GM23338 (cell line): Measurements from ENCODE around the gene HDAC8. TPM values are rescaled to one million over a fixed set of nuclear protein-coding genes. Genes with fewer than 3 reads are reported as not detected.

Experiments used
- ATAC-seq: fragments of 200-7000 bp; cut with Tn5 transposase; 3 replicates; pipeline ENCODE4 v1.9.1; 2020
- DNase-seq: peaks from one replicate; pipeline ENCODE4 v3.0.0-alpha.2; 2015; ENCODE audit warnings: low spot score
- H2AFZ ChIP-seq: fragments of 200-600 bp; sonication (generic); 2 replicates; pipeline ENCODE4 v1.8.0; 2016; ENCODE audit warnings: antibody characterized with exemption, mild to moderate bottlenecking, moderate library complexity
- H3F3A ChIP-seq: fragments of 200-600 bp; sonication (generic); replicated peaks from 2 replicates; pipeline ENCODE4 v1.8.0; 2017; ENCODE audit warnings: antibody characterized with exemption, mixed run types, low read depth
- H3K27ac ChIP-seq: fragments of 200-600 bp; sonication (generic); 2 replicates; pipeline ENCODE4 v1.6.1; 2016; ENCODE audit warnings: low read depth
- H3K27me3 ChIP-seq: fragments of 200-600 bp; sonication (generic); 2 replicates; pipeline ENCODE4 v1.8.0; 2016; ENCODE audit warnings: mild to moderate bottlenecking, mixed run types, moderate library complexity; ENCODE audit not compliant: insufficient read depth
- H3K36me3 ChIP-seq: fragments of 200-600 bp; sonication (generic); 2 replicates; pipeline ENCODE4 v1.8.0; 2016; ENCODE audit warnings: mild to moderate bottlenecking; ENCODE audit not compliant: insufficient read depth
- H3K4me1 ChIP-seq: fragments of 200-600 bp; sonication (generic); 2 replicates; pipeline ENCODE4 v1.8.0; 2016; ENCODE audit warnings: mild to moderate bottlenecking, moderate library complexity; ENCODE audit not compliant: insufficient read depth
- H3K4me2 ChIP-seq: fragments of 200-600 bp; sonication (generic); 2 replicates; pipeline ENCODE4 v1.7.1; 2017; ENCODE audit warnings: mixed run types
- H3K4me3 ChIP-seq: fragments of 200-600 bp; sonication (generic); 2 replicates; pipeline ENCODE4 v1.6.1; 2016; ENCODE audit warnings: mixed run types
- H3K79me2 ChIP-seq: fragments of 200-600 bp; sonication (generic); replicated peaks from 2 replicates; pipeline ENCODE4 v1.8.0; 2017; ENCODE audit warnings: mild to moderate bottlenecking; ENCODE audit not compliant: insufficient read depth
- H3K9me2 ChIP-seq: fragments of 200-600 bp; sonication (generic); 2 replicates; pipeline ENCODE4 v1.8.0; 2017; ENCODE audit not compliant: insufficient read depth
- H4K20me1 ChIP-seq: fragments of 200-600 bp; sonication (generic); replicated peaks from 2 replicates; pipeline ENCODE4 v1.8.0; 2017; ENCODE audit warnings: mild to moderate bottlenecking; ENCODE audit not compliant: insufficient read depth
- H3K27ac Mint-ChIP-seq: 2 replicates; pipeline ENCODE4 v1.8.0; 2020; ENCODE audit warnings: inconsistent platforms, mild to moderate bottlenecking, moderate library complexity, mixed read lengths
- H3K27me3 Mint-ChIP-seq: 3 replicates; pipeline ENCODE4 v1.8.0; 2022; ENCODE audit warnings: low read depth, mild to moderate bottlenecking, moderate library complexity, mixed read lengths, inconsistent platforms; ENCODE audit not compliant: insufficient read depth, poor library complexity
- H3K36me3 Mint-ChIP-seq: 3 replicates; pipeline ENCODE4 v1.8.0; 2021; ENCODE audit warnings: low read depth, mild to moderate bottlenecking, inconsistent platforms, moderate library complexity, mixed read lengths
- H3K4me1 Mint-ChIP-seq: 3 replicates; pipeline ENCODE4 v1.8.0; 2020; ENCODE audit warnings: mild to moderate bottlenecking, inconsistent platforms, mixed read lengths
- H3K4me3 Mint-ChIP-seq: 3 replicates; pipeline ENCODE4 v1.8.0; 2021; ENCODE audit warnings: moderate library complexity, mild to moderate bottlenecking, inconsistent platforms, mixed read lengths
- H3K9me3 Mint-ChIP-seq: 3 replicates; pipeline ENCODE4 v1.8.0; 2020; ENCODE audit warnings: moderate library complexity, mild to moderate bottlenecking, inconsistent platforms, mixed read lengths
- EZH2 ChIP-seq: fragments of 200-600 bp; sonication (generic); IDR thresholded peaks from one replicate; pipeline ENCODE4 v1.8.0; 2017; ENCODE audit warnings: antibody characterized with exemption, mild to moderate bottlenecking, low read depth; ENCODE audit not compliant: unreplicated experiment
- EZH2phosphoT487 ChIP-seq: fragments of 200-600 bp; sonication (generic); IDR thresholded peaks from one replicate; pipeline ENCODE4 v1.8.1; 2018; ENCODE audit warnings: antibody characterized with exemption; ENCODE audit not compliant: unreplicated experiment
- NANOG ChIP-seq: IDR thresholded peaks from 2 replicates; pipeline ENCODE4 v1.6.1; 2016; ENCODE audit warnings: antibody characterized with exemption, borderline replicate concordance
- POLR2AphosphoS5 ChIP-seq: IDR thresholded peaks from 2 replicates; pipeline ENCODE4 v1.6.1; 2016; ENCODE audit warnings: antibody characterized with exemption, low read depth
- STAT1 ChIP-seq: IDR thresholded peaks from one replicate; pipeline ENCODE4 v1.6.1; 2016; ENCODE audit warnings: antibody characterized with exemption; ENCODE audit not compliant: unreplicated experiment
- ZNF331 ChIP-seq: fragments of 250-450 bp; sonication (Bioruptor Pico); IDR thresholded peaks from 2 replicates; pipeline ENCODE4 v1.5.0; 2020; ENCODE audit warnings: low read depth, mild to moderate bottlenecking, moderate library complexity
- polyA plus RNA-seq: library from polyadenylated mRNA; unstranded; fragments of >200 nt; fragmentation: Nextera tagmentation; extraction: Ambion mirVana; gene quantifications from 2 replicates; pipeline ENCODE4 v1.2.1, GENCODE V29; 2016
- total RNA-seq: library from RNA; depleted of rRNA; stranded (reverse); fragments of >200 nt; shearing (Covaris generic); gene quantifications from 2 replicates; pipeline ENCODE4 v1.2.3, GENCODE V29; 2014
- TF ChIP-seq, protein P1 (sequence below), 2 experiments: fragments of 200-600 bp in 1 of 2; sonication (generic) in 1 of 2; conservative IDR thresholded peaks; 2 replicates each; pipeline versions ENCODE4 v1.5.1 to v1.6.1; 2016 to 2017; ENCODE audit warnings: antibody characterized with exemption in 2 of 2, low read depth in 2 of 2, mild to moderate bottlenecking in 2 of 2, moderate library complexity in 1 of 2
- TF ChIP-seq, protein P2 (sequence below): fragments of 250-450 bp; sonication (Bioruptor Pico); IDR thresholded peaks from 2 replicates; pipeline ENCODE4 v1.5.0; 2020; ENCODE audit warnings: mild to moderate bottlenecking, moderate library complexity

Gene HDAC8
- total and polyA plus RNA-seq, 2 experiments from 2014 or later = 21.6 to 28.7 TPM

- ATAC-seq = no peak
- no peak overlapping the region for H3K27ac Mint-ChIP-seq
- H3K27me3 ChIP-seq = no peaks in the 10 kb centered on the region
- no peaks in the 10 kb centered on the region for H4K20me1 ChIP-seq
- peaks cover 16% of the 10 kb centered on the region for H3K4me1 ChIP-seq
- H2AFZ ChIP-seq = no peak overlapping the region
- TF ChIP-seq NANOG (no peak), ZNF331 (CRISPR knock-in tag) (no peak), POLR2AphosphoS5 (no peak), EZH2 (no peak), STAT1 (no peak), EZH2phosphoT487 (no peak)
- TF ChIP-seq, protein P1, sequence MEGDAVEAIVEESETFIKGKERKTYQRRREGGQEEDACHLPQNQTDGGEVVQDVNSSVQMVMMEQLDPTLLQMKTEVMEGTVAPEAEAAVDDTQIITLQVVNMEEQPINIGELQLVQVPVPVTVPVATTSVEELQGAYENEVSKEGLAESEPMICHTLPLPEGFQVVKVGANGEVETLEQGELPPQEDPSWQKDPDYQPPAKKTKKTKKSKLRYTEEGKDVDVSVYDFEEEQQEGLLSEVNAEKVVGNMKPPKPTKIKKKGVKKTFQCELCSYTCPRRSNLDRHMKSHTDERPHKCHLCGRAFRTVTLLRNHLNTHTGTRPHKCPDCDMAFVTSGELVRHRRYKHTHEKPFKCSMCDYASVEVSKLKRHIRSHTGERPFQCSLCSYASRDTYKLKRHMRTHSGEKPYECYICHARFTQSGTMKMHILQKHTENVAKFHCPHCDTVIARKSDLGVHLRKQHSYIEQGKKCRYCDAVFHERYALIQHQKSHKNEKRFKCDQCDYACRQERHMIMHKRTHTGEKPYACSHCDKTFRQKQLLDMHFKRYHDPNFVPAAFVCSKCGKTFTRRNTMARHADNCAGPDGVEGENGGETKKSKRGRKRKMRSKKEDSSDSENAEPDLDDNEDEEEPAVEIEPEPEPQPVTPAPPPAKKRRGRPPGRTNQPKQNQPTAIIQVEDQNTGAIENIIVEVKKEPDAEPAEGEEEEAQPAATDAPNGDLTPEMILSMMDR (conservative IDR thresholded peaks at IDR 0.05; ENCODE audit: low read depth in 2 of 2) = no peak
- TF ChIP-seq, protein P2, sequence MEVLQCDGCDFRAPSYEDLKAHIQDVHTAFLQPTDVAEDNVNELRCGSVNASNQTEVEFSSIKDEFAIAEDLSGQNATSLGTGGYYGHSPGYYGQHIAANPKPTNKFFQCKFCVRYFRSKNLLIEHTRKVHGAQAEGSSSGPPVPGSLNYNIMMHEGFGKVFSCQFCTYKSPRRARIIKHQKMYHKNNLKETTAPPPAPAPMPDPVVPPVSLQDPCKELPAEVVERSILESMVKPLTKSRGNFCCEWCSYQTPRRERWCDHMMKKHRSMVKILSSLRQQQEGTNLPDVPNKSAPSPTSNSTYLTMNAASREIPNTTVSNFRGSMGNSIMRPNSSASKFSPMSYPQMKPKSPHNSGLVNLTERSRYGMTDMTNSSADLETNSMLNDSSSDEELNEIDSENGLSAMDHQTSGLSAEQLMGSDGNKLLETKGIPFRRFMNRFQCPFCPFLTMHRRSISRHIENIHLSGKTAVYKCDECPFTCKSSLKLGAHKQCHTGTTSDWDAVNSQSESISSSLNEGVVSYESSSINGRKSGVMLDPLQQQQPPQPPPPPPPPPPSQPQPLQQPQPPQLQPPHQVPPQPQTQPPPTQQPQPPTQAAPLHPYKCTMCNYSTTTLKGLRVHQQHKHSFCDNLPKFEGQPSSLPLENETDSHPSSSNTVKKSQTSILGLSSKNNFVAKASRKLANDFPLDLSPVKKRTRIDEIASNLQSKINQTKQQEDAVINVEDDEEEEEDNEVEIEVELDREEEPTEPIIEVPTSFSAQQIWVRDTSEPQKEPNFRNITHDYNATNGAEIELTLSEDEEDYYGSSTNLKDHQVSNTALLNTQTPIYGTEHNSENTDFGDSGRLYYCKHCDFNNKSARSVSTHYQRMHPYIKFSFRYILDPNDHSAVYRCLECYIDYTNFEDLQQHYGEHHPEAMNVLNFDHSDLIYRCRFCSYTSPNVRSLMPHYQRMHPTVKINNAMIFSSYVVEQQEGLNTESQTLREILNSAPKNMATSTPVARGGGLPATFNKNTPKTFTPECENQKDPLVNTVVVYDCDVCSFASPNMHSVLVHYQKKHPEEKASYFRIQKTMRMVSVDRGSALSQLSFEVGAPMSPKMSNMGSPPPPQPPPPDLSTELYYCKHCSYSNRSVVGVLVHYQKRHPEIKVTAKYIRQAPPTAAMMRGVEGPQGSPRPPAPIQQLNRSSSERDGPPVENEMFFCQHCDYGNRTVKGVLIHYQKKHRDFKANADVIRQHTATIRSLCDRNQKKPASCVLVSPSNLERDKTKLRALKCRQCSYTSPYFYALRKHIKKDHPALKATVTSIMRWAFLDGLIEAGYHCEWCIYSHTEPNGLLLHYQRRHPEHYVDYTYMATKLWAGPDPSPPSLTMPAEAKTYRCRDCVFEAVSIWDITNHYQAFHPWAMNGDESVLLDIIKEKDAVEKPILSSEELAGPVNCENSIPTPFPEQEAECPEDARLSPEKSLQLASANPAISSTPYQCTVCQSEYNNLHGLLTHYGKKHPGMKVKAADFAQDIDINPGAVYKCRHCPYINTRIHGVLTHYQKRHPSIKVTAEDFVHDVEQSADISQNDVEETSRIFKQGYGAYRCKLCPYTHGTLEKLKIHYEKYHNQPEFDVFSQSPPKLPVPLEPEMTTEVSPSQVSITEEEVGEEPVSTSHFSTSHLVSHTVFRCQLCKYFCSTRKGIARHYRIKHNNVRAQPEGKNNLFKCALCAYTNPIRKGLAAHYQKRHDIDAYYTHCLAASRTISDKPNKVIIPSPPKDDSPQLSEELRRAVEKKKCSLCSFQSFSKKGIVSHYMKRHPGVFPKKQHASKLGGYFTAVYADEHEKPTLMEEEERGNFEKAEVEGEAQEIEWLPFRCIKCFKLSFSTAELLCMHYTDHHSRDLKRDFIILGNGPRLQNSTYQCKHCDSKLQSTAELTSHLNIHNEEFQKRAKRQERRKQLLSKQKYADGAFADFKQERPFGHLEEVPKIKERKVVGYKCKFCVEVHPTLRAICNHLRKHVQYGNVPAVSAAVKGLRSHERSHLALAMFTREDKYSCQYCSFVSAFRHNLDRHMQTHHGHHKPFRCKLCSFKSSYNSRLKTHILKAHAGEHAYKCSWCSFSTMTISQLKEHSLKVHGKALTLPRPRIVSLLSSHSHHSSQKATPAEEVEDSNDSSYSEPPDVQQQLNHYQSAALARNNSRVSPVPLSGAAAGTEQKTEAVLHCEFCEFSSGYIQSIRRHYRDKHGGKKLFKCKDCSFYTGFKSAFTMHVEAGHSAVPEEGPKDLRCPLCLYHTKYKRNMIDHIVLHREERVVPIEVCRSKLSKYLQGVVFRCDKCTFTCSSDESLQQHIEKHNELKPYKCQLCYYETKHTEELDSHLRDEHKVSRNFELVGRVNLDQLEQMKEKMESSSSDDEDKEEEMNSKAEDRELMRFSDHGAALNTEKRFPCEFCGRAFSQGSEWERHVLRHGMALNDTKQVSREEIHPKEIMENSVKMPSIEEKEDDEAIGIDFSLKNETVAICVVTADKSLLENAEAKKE (CRISPR knock-in tag) = no peak
- peaks cover 28% of the 10 kb centered on the region for H3K4me1 Mint-ChIP-seq
- no peak for DNase-seq
- H3K27ac ChIP-seq = no peak overlapping the region
- no peak overlapping the region for H3K4me3 ChIP-seq
- no peaks in the 10 kb centered on the region for H3K79me2 ChIP-seq
- H3K4me3 Mint-ChIP-seq = no peak overlapping the region; the same call in 2 of the 3 replicates
- no peaks in the 10 kb centered on the region for H3F3A ChIP-seq
- H3K9me2 ChIP-seq = no peaks in the 10 kb centered on the region
- peaks cover 5% of the 10 kb centered on the region; the same call in 1 of the 3 replicates for H3K36me3 Mint-ChIP-seq
- no peaks in the 10 kb centered on the region for H3K36me3 ChIP-seq
- H3K4me2 ChIP-seq = no peak overlapping the region
- peaks cover 12% of the 10 kb centered on the region for H3K27me3 Mint-ChIP-seq
- H3K9me3 Mint-ChIP-seq = no peaks in the 10 kb centered on the region
Measured at GRCh38 chrX:72347366-72347765, 225.3 kb downstream of the HDAC8 start.
